K562 (cell line): ENCODE measurements around the gene ZNF484. TPM values are rescaled to one million over a fixed set of nuclear protein-coding genes. Genes with fewer than 3 reads are reported as not detected.
A peak's percentile ranks its signal among the peaks of the same experiment; 100 is the strongest.

ENCODE experiments used
- CEBPG ChIP-seq, 3 experiments: fragments of 200-800 bp in 1 of 3; sonication (Bioruptor generic) in 1 of 3; sonication (generic) in 1 of 3; formaldehyde crosslinking in 1 of 3; IDR thresholded peaks in 2 of 3; conservative IDR thresholded peaks in 1 of 3; 2 replicates each; pipeline versions ENCODE4 v1.6.1 to v1.8.0; 2016 to 2022; ENCODE audit warnings: missing compliant biosample characterization in 2 of 3, missing genetic modification characterization in 2 of 3, mild to moderate bottlenecking in 1 of 3, missing genetic modification reagents in 1 of 3
- CHD7 ChIP-seq: fragments of 200-600 bp; sonication (generic); IDR thresholded peaks from one replicate; pipeline ENCODE4 v1.6.1; 2012; ENCODE audit warnings: mild to moderate bottlenecking, low read depth, low read length, inconsistent platforms
- GTF2F1 ChIP-seq: IDR thresholded peaks from 2 replicates; pipeline ENCODE4 v1.6.1; 2011; ENCODE audit warnings: low read depth, low read length, improper control_type of control experiment
- HDAC3 ChIP-seq: fragments of 450-650 bp; IDR thresholded peaks from 2 replicates; pipeline ENCODE4 v1.6.1; 2018; ENCODE audit warnings: borderline replicate concordance, mild to moderate bottlenecking, moderate library complexity; ENCODE audit not compliant: partially characterized antibody
- KDM5B ChIP-seq: fragments of 200-600 bp; sonication (generic); IDR thresholded peaks from 2 replicates; pipeline ENCODE4 v1.6.1; 2012; ENCODE audit warnings: low read depth, mild to moderate bottlenecking, moderate library complexity, low read length, control low read depth, inconsistent platforms; ENCODE audit not compliant: insufficient replicate concordance
- MAFF ChIP-seq: IDR thresholded peaks from 2 replicates; pipeline ENCODE4 v1.6.1; 2012; ENCODE audit warnings: low read length, improper control_type of control experiment
- POLR2G ChIP-seq: fragments of 200-400 bp; formaldehyde crosslinking; IDR thresholded peaks from 2 replicates; pipeline ENCODE4 v1.6.1; 2017; ENCODE audit warnings: low read depth, mild to moderate bottlenecking, antibody characterized with exemption, low read length, moderate library complexity
- RB1 ChIP-seq: fragments of 450-650 bp; IDR thresholded peaks from 2 replicates; pipeline ENCODE4 v1.6.1; 2017; ENCODE audit warnings: low read depth, mild to moderate bottlenecking
- SIX5 ChIP-seq, 2 experiments: IDR thresholded peaks; 2 replicates each; pipeline ENCODE4 v1.6.1; 2011; ENCODE audit warnings: low read length in 2 of 2, borderline replicate concordance in 1 of 2, low read depth in 1 of 2, mild to moderate bottlenecking in 1 of 2, moderate library complexity in 1 of 2; ENCODE audit not compliant: insufficient read depth in 1 of 2
- SUPT5H ChIP-seq: fragments of 450-650 bp; IDR thresholded peaks from 2 replicates; pipeline ENCODE4 v1.6.1; 2016
- TAF1 ChIP-seq: IDR thresholded peaks from 2 replicates; pipeline ENCODE4 v1.6.1; 2011; ENCODE audit warnings: mild to moderate bottlenecking, low read length, moderate library complexity; ENCODE audit not compliant: insufficient read depth, control insufficient read depth, severe bottlenecking; ENCODE audit errors: extremely low read depth
- VEZF1 ChIP-seq: fragments of 200-800 bp; sonication (Bioruptor generic); IDR thresholded peaks from 2 replicates; pipeline ENCODE4 v1.6.1; 2017; ENCODE audit warnings: missing genetic modification characterization, missing compliant biosample characterization
- ZNF24 ChIP-seq: fragments of 450-650 bp; IDR thresholded peaks from 2 replicates; pipeline ENCODE4 v1.6.1; 2016
- polyA plus RNA-seq, 8 experiments: library from polyadenylated mRNA; depleted of rRNA in 4 of 8; stranded (reverse) in 5 of 8; unstranded in 3 of 8; fragments of >200 nt; fragmentation: Nextera tagmentation in 2 of 8; fragmentation: Illumina TruSeq in 1 of 8; extraction: Ambion mirVana in 2 of 8; extraction: Trizol in 1 of 8; gene quantifications; 2 replicates each; pipeline versions ENCODE4 v1.2.1 to v1.2.3, GENCODE V29; 2011 to 2014; ENCODE audit warnings: inconsistent platforms in 1 of 8, missing spikeins in 1 of 8
- total RNA-seq, 7 experiments: library from RNA; depleted of rRNA in 6 of 7; stranded (reverse); fragments of >200 nt in 6 of 7; fragmentation: Illumina TruSeq in 2 of 7; extraction: Trizol in 2 of 7; gene quantifications; 2 replicates each; pipeline versions ENCODE4 v1.2.1 to v1.2.3, GENCODE V29; 2011 to 2021; ENCODE audit warnings: low replicate concordance in 1 of 7

Gene ZNF484
- total and polyA plus RNA-seq, 9 of the 15 experiments (the other 6 are each of a cell fraction or from before 2014, with no cell fraction given), result 1.1 to 5.8 (median 2.5) TPM

GRCh38 chr9:92877531-92878430 lies at the start of gene ZNF484 (continued):
- TF ChIP-seq CEBPG (CRISPR knock-in tag; IDR thresholded peaks at IDR 0.05) (no peak), CEBPG (tag; conservative IDR thresholded peaks at IDR 0.05 in 1 of 2, IDR thresholded peaks at IDR 0.05 in 1 of 2) (no peak), RB1 (0 out of 2 replicates have a peak, but pooled peaks have one; percentile 46), KDM5B (peak; percentile 81), GTF2F1 (no peak), MAFF (peak; percentile 37), VEZF1 (CRISPR knock-in tag) (peak; percentile 49; the same call in 1 of the 2 replicates), CHD7 (no peak), POLR2G (peak; percentile 46; the same call in 1 of the 2 replicates), HDAC3 (no peak), SUPT5H (peak; percentile 86), SIX5 (IDR thresholded peaks at IDR 0.05; ENCODE audit: borderline replicate concordance in 1 of 2, insufficient read depth in 1 of 2, low read depth in 1 of 2, low read length in 2 of 2) (peak; percentile 70 to 81; a peak in 3 of 4 replicates), TAF1 (peak; percentile 68), ZNF24 (no peak; the same call in 1 of the 2 replicates)
